Tibial artery (tissue), 4 donors: ENCODE results near the gene VPS52.

Experiments used
- DNase-seq, 2 donors: peaks; one replicate each; pipeline ENCODE4 v3.0.0-alpha.2; 2019
- H3K27ac ChIP-seq, 2 donors: fragments of 200-600 bp; sonication (generic) in 1 of 2; 1 replicate in 1 of 2; 2 replicates in 1 of 2; pipeline ENCODE4 v1.5.1; 2018 to 2019; ENCODE audit warnings: mild to moderate bottlenecking in 1 of 2
- H3K27me3 ChIP-seq, 2 donors: fragments of 200-600 bp; sonication (generic) in 1 of 2; one replicate each; pipeline versions ENCODE4 v1.5.1 to v1.6.0; 2016 to 2019
- H3K36me3 ChIP-seq, 3 donors: fragments of 200-600 bp; sonication (generic) in 2 of 3; one replicate each; pipeline ENCODE4 v1.5.1; 2016 to 2019; ENCODE audit warnings: mild to moderate bottlenecking in 2 of 3
- H3K4me1 ChIP-seq, 4 donors: fragments of 200-600 bp; sonication (generic) in 2 of 4; 1 replicate in 3 of 4; 2 replicates in 1 of 4; pipeline ENCODE4 v1.5.1; 2016 to 2019
- H3K4me3 ChIP-seq, 2 donors: fragments of 200-600 bp; sonication (generic) in 1 of 2; 1 replicate in 1 of 2; 2 replicates in 1 of 2; pipeline ENCODE4 v1.5.1; 2018 to 2019; ENCODE audit warnings: mild to moderate bottlenecking in 2 of 2
- H3K9me3 ChIP-seq, 3 donors: fragments of 200-600 bp; sonication (generic) in 1 of 3; one replicate each; pipeline ENCODE4 v1.5.1; 2016 to 2019
- CTCF ChIP-seq, 2 experiments: fragments of 200-600 bp in 1 of 2; fragments of 450-650 bp in 1 of 2; IDR thresholded peaks; one replicate each; pipeline ENCODE4 v1.5.1; 2017 to 2019; ENCODE audit warnings: antibody characterized with exemption in 2 of 2, mild to moderate bottlenecking in 1 of 2, moderate library complexity in 1 of 2
- intact Hi-C: fragments of 100-400 bp; cut with DNase I; formaldehyde crosslinking; loops from one replicate; pipeline ENCODE4 v1.15.0; 2023; ENCODE audit warnings: low total_unique reads

The VPS52 gene

GRCh38 chr6:33217246-33217645, 54.4 kb downstream of the VPS52 start:
- Histone ChIP-seq H3K4me1 (peaks cover 0 to 19% (median 14%) of the 10 kb centered on the region in 4 donors), H3K9me3 (no peaks in the 10 kb centered on the region), H3K4me3 (no peak overlapping the region), H3K36me3 (no peaks in the 10 kb centered on the region), H3K27me3 (peaks cover 0 to 19% of the 10 kb centered on the region in 2 donors), H3K27ac (no peak overlapping the region)
- intact Hi-C loops: no loop called here
- TF ChIP-seq CTCF (IDR thresholded peaks at IDR 0.05): no peak
- no peak for DNase-seq

GRCh38 chr6:33216117-33216649, 55.5 kb downstream of the VPS52 start:
- H3K27ac ChIP-seq: no peak overlapping the region
- intact Hi-C loops: no loop called here
- H3K4me3 ChIP-seq: no peak overlapping the region
- TF ChIP-seq CTCF (IDR thresholded peaks at IDR 0.05): no peak
- H3K4me1 ChIP-seq: peaks cover 0 to 21% (median 14%) of the 10 kb centered on the region in 4 donors
- peaks cover 0 to 14% of the 10 kb centered on the region in 2 donors for H3K27me3 ChIP-seq
- peak in 1 of 2 donors; percentile 31 for DNase-seq
- no peaks in the 10 kb centered on the region for H3K9me3 ChIP-seq
- peaks cover 0 to 9% (median 5%) of the 10 kb centered on the region in 3 donors for H3K36me3 ChIP-seq

GRCh38 chr6:33215271-33216116, 56.2 kb downstream of the VPS52 start:
- Histone ChIP-seq H3K36me3 (peaks cover 0 to 16% (median 12%) of the 10 kb centered on the region in 3 donors), H3K4me3 (no peak overlapping the region), H3K9me3 (no peaks in the 10 kb centered on the region), H3K27me3 (peaks cover 0 to 11% of the 10 kb centered on the region in 2 donors), H3K27ac (no peak overlapping the region), H3K4me1 (peaks cover 0 to 21% (median 14%) of the 10 kb centered on the region in 4 donors)
- no peak for TF ChIP-seq CTCF (IDR thresholded peaks at IDR 0.05)
- intact Hi-C loops: no loop called here
- DNase-seq: peak in 1 of 2 donors; percentile 35

GRCh38 chr6:33213989-33214335, 57.7 kb downstream of the VPS52 start:
- Histone ChIP-seq H3K27me3 (peaks cover 0 to 2% of the 10 kb centered on the region in 2 donors), H3K27ac (peak overlapping the region in 1 of 2 donors; percentile 56), H3K4me3 (peak overlapping the region; percentile 52 to 54), H3K9me3 (no peaks in the 10 kb centered on the region), H3K36me3 (peaks cover 0 to 28% (median 22%) of the 10 kb centered on the region in 3 donors), H3K4me1 (peaks cover 0 to 22% (median 15%) of the 10 kb centered on the region in 4 donors)
- intact Hi-C loops: loop anchor here (5.0 kb wide), 1 partner anchor 33 kb away; no protein-coding TSS in a partner anchor
- no peak for DNase-seq
- no peak for TF ChIP-seq CTCF (IDR thresholded peaks at IDR 0.05)

- intact Hi-C loops: loop anchor here (5.0 kb wide), 1 partner anchor 34 kb away; no protein-coding TSS in a partner anchor
- H3K27ac ChIP-seq: peak overlapping the region in 1 of 2 donors; percentile 56
- peak in 1 of 2 donors; percentile 68 for DNase-seq
Measured at GRCh38 chr6:33213166-33213988, 58.3 kb downstream of the VPS52 start.

More at GRCh38 chr6:33213166-33213988, 58.3 kb downstream of the VPS52 start:
- peaks cover 0 to 28% (median 22%) of the 10 kb centered on the region in 3 donors for H3K36me3 ChIP-seq
- peak overlapping the region; percentile 52 to 54 for H3K4me3 ChIP-seq
- TF ChIP-seq CTCF (IDR thresholded peaks at IDR 0.05): no peak
- no peaks in the 10 kb centered on the region for H3K27me3 ChIP-seq
- no peaks in the 10 kb centered on the region for H3K9me3 ChIP-seq
- H3K4me1 ChIP-seq: peaks cover 0 to 26% (median 19%) of the 10 kb centered on the region in 4 donors
